CD4-positive, CD25-positive, alpha-beta regulatory T cell (primary cell): Measurements from ENCODE around the gene EWSR1. TPM values are rescaled to one million over a fixed set of nuclear protein-coding genes. Genes with fewer than 3 reads are reported as not detected.

Source experiments
- ATAC-seq, 2 donors: fragments of 150-1000 bp; cut with Tn5 transposase; one replicate each; pipeline ENCODE4 v1.10.0; 2021; ENCODE audit warnings: low read depth in 2 of 2, moderate number of reproducible peaks in 2 of 2, moderate library complexity in 1 of 2
- DNase-seq, 3 donors: peaks; one replicate each; pipeline versions ENCODE4 v3.0.0 to v3.0.0-alpha.2; 2012 to 2022; ENCODE audit warnings: mixed read lengths in 1 of 3
- H3K27ac ChIP-seq: one replicate; pipeline ENCODE4 v1.7.0; 2013; ENCODE audit warnings: mild to moderate bottlenecking, low read length; ENCODE audit not compliant: insufficient read depth, poor library complexity, severe bottlenecking
- H3K27me3 ChIP-seq: one replicate; pipeline ENCODE4 v1.7.0; 2013; ENCODE audit warnings: low read length; ENCODE audit not compliant: control insufficient read depth, insufficient read depth
- H3K36me3 ChIP-seq: one replicate; pipeline ENCODE4 v1.7.0; 2013; ENCODE audit warnings: mild to moderate bottlenecking, low read length, moderate library complexity; ENCODE audit not compliant: control insufficient read depth, insufficient read depth
- H3K4me1 ChIP-seq: 2 replicates; pipeline ENCODE4 v1.7.0; 2013; ENCODE audit warnings: mild to moderate bottlenecking, low read length; ENCODE audit not compliant: insufficient read depth, control insufficient read depth, poor library complexity, severe bottlenecking
- H3K4me3 ChIP-seq: one replicate; pipeline ENCODE4 v1.7.0; 2013; ENCODE audit warnings: low read depth, mild to moderate bottlenecking, low read length, moderate library complexity
- H3K9me3 ChIP-seq, 2 experiments: 1 replicate in 1 of 2; 2 replicates in 1 of 2; pipeline ENCODE4 v1.7.0; 2013; ENCODE audit warnings: low read length in 2 of 2, mild to moderate bottlenecking in 1 of 2, moderate library complexity in 1 of 2; ENCODE audit not compliant: control insufficient read depth in 2 of 2
- H3K27ac Mint-ChIP-seq, 3 donors: one replicate each; pipeline ENCODE4 v1.8.0; 2020 to 2022; ENCODE audit warnings: mild to moderate bottlenecking in 3 of 3, mixed read lengths in 3 of 3, moderate library complexity in 2 of 3
- H3K27me3 Mint-ChIP-seq: one replicate; pipeline ENCODE4 v1.8.0; 2022; ENCODE audit warnings: mild to moderate bottlenecking, mixed read lengths
- H3K36me3 Mint-ChIP-seq: one replicate; pipeline ENCODE4 v1.8.0; 2020; ENCODE audit warnings: mixed read lengths
- H3K4me1 Mint-ChIP-seq, 4 donors: one replicate each; pipeline ENCODE4 v1.8.0; 2020 to 2022; ENCODE audit warnings: mixed read lengths in 4 of 4, mild to moderate bottlenecking in 1 of 4
- H3K4me3 Mint-ChIP-seq, 4 donors: one replicate each; pipeline ENCODE4 v1.8.0; 2020 to 2022; ENCODE audit warnings: mild to moderate bottlenecking in 4 of 4, mixed read lengths in 4 of 4, moderate library complexity in 3 of 4
- H3K9me3 Mint-ChIP-seq, 7 donors: one replicate each; pipeline ENCODE4 v1.8.0; 2020 to 2022; ENCODE audit warnings: mixed read lengths in 7 of 7, mild to moderate bottlenecking in 3 of 7, moderate library complexity in 2 of 7
- polyA plus RNA-seq, 4 donors: library from polyadenylated mRNA; unstranded; fragments of 300-500 nt; fragmentation: Illumina TruSeq; gene quantifications; one replicate each; pipeline ENCODE4 v1.2.3, GENCODE V29; 2021
- total RNA-seq: library from RNA; stranded (reverse); gene quantifications from one replicate; pipeline ENCODE4 v1.2.3, GENCODE V29; 2022

EWSR1 gene
- total and polyA plus RNA-seq, 5 donors from 2014 or later: 175 to 338 (median 198) TPM

GRCh38 chr22:29288837-29289236, 20.8 kb downstream of the EWSR1 start:
- peak overlapping the region in 1 of 3 donors; percentile 62 for H3K27ac Mint-ChIP-seq

DNA sequence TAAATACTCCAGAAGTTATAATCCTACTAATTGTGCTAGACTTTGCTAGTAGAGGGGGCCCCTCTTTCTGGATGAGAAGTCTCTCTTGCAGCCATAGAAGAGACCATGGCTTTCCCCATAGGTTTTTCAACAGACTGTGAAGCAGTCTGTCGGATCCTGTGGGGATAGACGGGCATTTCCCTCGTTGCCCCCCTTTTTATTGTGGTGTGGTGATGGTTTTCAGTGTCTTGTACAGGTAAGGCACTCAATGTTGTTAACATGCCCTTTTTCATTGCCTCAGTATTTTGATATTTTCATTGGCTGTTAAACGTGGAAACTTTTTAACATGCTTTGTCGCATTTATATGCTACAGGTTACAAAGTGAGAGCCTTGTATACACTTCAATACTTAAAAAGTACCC, 22.0 kb downstream of the EWSR1 start:
- Histone ChIP-seq H3K4me1 (no peaks in the 10 kb centered on the region), H3K36me3 (peaks cover 96% of the 10 kb centered on the region), H3K4me3 (no peak overlapping the region), H3K9me3 (no peaks in the 10 kb centered on the region), H3K27me3 (no peaks in the 10 kb centered on the region), H3K27ac (no peak overlapping the region)
- Mint-ChIP-seq H3K36me3 (peaks cover 59% of the 10 kb centered on the region), H3K4me1 (peaks cover 12 to 27% (median 22%) of the 10 kb centered on the region in 4 donors), H3K27ac (no peak overlapping the region), H3K4me3 (no peak overlapping the region), H3K9me3 (no peaks in the 10 kb centered on the region), H3K27me3 (no peaks in the 10 kb centered on the region)
- no peak for ATAC-seq
- no peak for DNase-seq

More at GRCh38 chr22:29288837-29289236, 20.8 kb downstream of the EWSR1 start:
- Histone ChIP-seq H3K4me1 (no peaks in the 10 kb centered on the region), H3K27me3 (no peaks in the 10 kb centered on the region), H3K4me3 (no peak overlapping the region), H3K36me3 (peaks cover 96% of the 10 kb centered on the region), H3K27ac (no peak overlapping the region), H3K9me3 (no peaks in the 10 kb centered on the region)
- Mint-ChIP-seq H3K4me3 (no peak overlapping the region), H3K36me3 (peaks cover 66% of the 10 kb centered on the region), H3K27me3 (no peaks in the 10 kb centered on the region), H3K9me3 (no peaks in the 10 kb centered on the region), H3K4me1 (peaks cover 12 to 32% (median 24%) of the 10 kb centered on the region in 4 donors)
- DNase-seq (no peak), ATAC-seq (no peak)

GRCh38 chr22:29291215-29291614, 23.1 kb downstream of the EWSR1 start:
- no peak for DNase-seq
- no peaks in the 10 kb centered on the region for H3K9me3 Mint-ChIP-seq
- Histone ChIP-seq H3K36me3 (peaks cover 98% of the 10 kb centered on the region), H3K9me3 (no peaks in the 10 kb centered on the region), H3K27ac (no peak overlapping the region), H3K4me3 (no peak overlapping the region), H3K27me3 (no peaks in the 10 kb centered on the region), H3K4me1 (no peaks in the 10 kb centered on the region)
- no peak overlapping the region for H3K27ac Mint-ChIP-seq
- H3K4me3 Mint-ChIP-seq: no peak overlapping the region
- no peaks in the 10 kb centered on the region for H3K27me3 Mint-ChIP-seq
- H3K4me1 Mint-ChIP-seq: peaks cover 12 to 23% (median 20%) of the 10 kb centered on the region in 4 donors
- peaks cover 59% of the 10 kb centered on the region for H3K36me3 Mint-ChIP-seq
- no peak for ATAC-seq

GRCh38 chr22:29292379-29292778, 24.3 kb downstream of the EWSR1 start:
- peaks cover 56% of the 10 kb centered on the region for H3K36me3 Mint-ChIP-seq
- Histone ChIP-seq H3K9me3 (no peaks in the 10 kb centered on the region), H3K27ac (no peak overlapping the region), H3K4me1 (no peaks in the 10 kb centered on the region), H3K36me3 (peaks cover 98% of the 10 kb centered on the region), H3K4me3 (no peak overlapping the region), H3K27me3 (no peaks in the 10 kb centered on the region)
- H3K4me1 Mint-ChIP-seq: peaks cover 6 to 22% (median 14%) of the 10 kb centered on the region in 4 donors
- ATAC-seq: no peak
- H3K27me3 Mint-ChIP-seq: no peaks in the 10 kb centered on the region
- no peak overlapping the region for H3K4me3 Mint-ChIP-seq
- no peak for DNase-seq
- H3K9me3 Mint-ChIP-seq: no peaks in the 10 kb centered on the region
- H3K27ac Mint-ChIP-seq: no peak overlapping the region

DNA sequence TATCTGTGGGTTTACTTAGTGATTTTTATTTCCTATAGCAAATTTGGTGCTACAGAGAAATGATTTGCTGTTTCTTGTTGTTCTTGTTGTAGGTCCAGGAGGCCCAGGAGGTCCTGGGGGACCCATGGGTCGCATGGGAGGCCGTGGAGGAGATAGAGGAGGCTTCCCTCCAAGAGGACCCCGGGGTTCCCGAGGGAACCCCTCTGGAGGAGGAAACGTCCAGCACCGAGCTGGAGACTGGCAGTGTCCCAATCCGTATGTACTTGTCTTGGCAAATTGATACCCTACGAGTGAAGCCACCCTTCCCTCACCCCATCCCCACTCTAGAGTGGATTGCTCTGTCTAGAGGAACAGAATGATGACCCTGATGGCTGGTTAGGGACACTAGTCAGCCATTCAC, 30.6 kb downstream of the EWSR1 start:
- no peaks in the 10 kb centered on the region for H3K4me1 ChIP-seq
- DNase-seq (no peak), ATAC-seq (no peak)
- H3K36me3 ChIP-seq: peaks cover 71% of the 10 kb centered on the region
- no peaks in the 10 kb centered on the region for H3K27me3 ChIP-seq
- no peak overlapping the region for H3K4me3 ChIP-seq
- Mint-ChIP-seq H3K27ac (no peak overlapping the region), H3K36me3 (peaks cover 38% of the 10 kb centered on the region), H3K4me3 (no peak overlapping the region), H3K9me3 (no peaks in the 10 kb centered on the region), H3K4me1 (peaks cover 0 to 12% (median 2%) of the 10 kb centered on the region in 4 donors), H3K27me3 (no peaks in the 10 kb centered on the region)
- no peaks in the 10 kb centered on the region for H3K9me3 ChIP-seq
- no peak overlapping the region for H3K27ac ChIP-seq

GRCh38 chr22:29299136-29299900, 31.2 kb downstream of the EWSR1 start:
- H3K27ac Mint-ChIP-seq: peak overlapping the region in 1 of 3 donors; percentile 80
- H3K4me3 ChIP-seq: no peak overlapping the region
- peaks cover 65% of the 10 kb centered on the region for H3K36me3 ChIP-seq
- ATAC-seq (no peak), DNase-seq (no peak)
- peaks cover 4% of the 10 kb centered on the region for H3K27me3 Mint-ChIP-seq
- H3K4me1 ChIP-seq: no peaks in the 10 kb centered on the region
- H3K27ac ChIP-seq: no peak overlapping the region
- H3K4me1 Mint-ChIP-seq: peaks cover 0 to 12% (median 2%) of the 10 kb centered on the region in 4 donors
- H3K9me3 ChIP-seq: no peaks in the 10 kb centered on the region
- H3K27me3 ChIP-seq: no peaks in the 10 kb centered on the region
- H3K4me3 Mint-ChIP-seq: peak overlapping the region in 2 of 4 donors; percentile 9 to 43
- peaks cover 38% of the 10 kb centered on the region for H3K36me3 Mint-ChIP-seq
- no peaks in the 10 kb centered on the region for H3K9me3 Mint-ChIP-seq

DNA sequence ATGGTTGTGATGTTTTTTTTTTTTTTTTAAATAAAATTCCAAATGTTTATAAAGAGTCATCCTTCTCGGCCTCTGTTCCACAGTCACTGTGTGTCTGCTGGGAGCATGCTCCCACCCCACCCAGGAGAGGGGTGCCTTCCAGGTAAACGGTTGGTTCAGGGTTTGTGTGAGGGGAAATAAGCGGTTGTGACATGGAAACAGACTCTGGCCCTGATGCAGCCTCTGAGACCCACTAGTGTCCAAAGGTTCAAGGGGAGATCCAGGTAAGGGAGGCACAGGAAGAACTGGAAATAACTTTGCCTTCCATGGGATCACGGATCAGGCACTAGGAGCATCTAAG, 32.4 kb downstream of the EWSR1 start:
- Mint-ChIP-seq H3K36me3 (peaks cover 38% of the 10 kb centered on the region), H3K4me1 (peaks cover 0 to 12% (median 2%) of the 10 kb centered on the region in 4 donors), H3K9me3 (peaks cover 0 to 2% (median 0%) of the 10 kb centered on the region in 7 donors), H3K4me3 (no peak overlapping the region), H3K27me3 (peaks cover 15% of the 10 kb centered on the region), H3K27ac (no peak overlapping the region)
- H3K27ac ChIP-seq: no peak overlapping the region
- no peaks in the 10 kb centered on the region for H3K9me3 ChIP-seq
- no peaks in the 10 kb centered on the region for H3K27me3 ChIP-seq
- ATAC-seq: no peak
- H3K4me3 ChIP-seq: no peak overlapping the region
- DNase-seq: no peak
- H3K36me3 ChIP-seq: peaks cover 55% of the 10 kb centered on the region
- H3K4me1 ChIP-seq: no peaks in the 10 kb centered on the region
